ENCODE measurements around the gene MCL1. TPM values are rescaled to one million over a fixed set of nuclear protein-coding genes. Genes with fewer than 3 reads are reported as not detected.

Gene MCL1
- total and polyA plus RNA-seq, 10 of the 15 experiments (the other 5 are each of a cell fraction or from before 2014, with no cell fraction given) = 18.1 to 148 (median 86.4) TPM

DNA sequence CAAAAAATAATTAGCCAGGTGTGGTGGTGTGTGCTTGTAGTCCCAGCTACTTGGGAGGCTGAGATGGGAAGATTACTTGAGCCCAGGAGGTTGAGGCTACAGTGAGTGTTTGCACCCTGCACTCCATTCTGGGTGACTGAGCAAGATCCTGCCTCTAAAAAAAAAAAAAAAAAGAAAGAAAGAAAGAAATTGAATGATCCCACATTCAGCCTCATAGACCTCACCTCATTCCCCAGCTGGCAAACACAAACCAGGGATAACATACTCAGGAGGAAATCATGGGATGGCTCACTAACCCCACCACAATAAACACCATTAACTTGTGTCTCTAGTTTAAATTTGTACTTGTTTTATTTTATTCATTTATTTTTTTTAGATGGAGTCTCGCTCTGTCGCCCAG is 41.5 kb upstream of the MCL1 start:
- BruUV-seq (replicated peaks) = no TSS peak
- peaks cover 5% of the 10 kb centered on the region for H3K79me2 ChIP-seq (ENCODE audit: control insufficient read depth, insufficient read depth, low read length)
- no peak overlapping the region for H2AFZ ChIP-seq (ENCODE audit: control insufficient read depth, low read depth, low read length)
- POLR2A ChIA-PET = interaction anchor here (1.0 to 8.7 kb wide), 5 partner anchors 12 to 71 kb away, joined by 3 to 67 read pairs (median 8); no protein-coding TSS in a partner anchor
- peaks cover 0 to 33% of the 10 kb centered on the region in 2 experiments for H3K36me3 ChIP-seq (ENCODE audit: control insufficient read depth in 2 of 2, insufficient read depth in 2 of 2, low read length in 1 of 2)
- TF ChIP-seq, protein P1, sequence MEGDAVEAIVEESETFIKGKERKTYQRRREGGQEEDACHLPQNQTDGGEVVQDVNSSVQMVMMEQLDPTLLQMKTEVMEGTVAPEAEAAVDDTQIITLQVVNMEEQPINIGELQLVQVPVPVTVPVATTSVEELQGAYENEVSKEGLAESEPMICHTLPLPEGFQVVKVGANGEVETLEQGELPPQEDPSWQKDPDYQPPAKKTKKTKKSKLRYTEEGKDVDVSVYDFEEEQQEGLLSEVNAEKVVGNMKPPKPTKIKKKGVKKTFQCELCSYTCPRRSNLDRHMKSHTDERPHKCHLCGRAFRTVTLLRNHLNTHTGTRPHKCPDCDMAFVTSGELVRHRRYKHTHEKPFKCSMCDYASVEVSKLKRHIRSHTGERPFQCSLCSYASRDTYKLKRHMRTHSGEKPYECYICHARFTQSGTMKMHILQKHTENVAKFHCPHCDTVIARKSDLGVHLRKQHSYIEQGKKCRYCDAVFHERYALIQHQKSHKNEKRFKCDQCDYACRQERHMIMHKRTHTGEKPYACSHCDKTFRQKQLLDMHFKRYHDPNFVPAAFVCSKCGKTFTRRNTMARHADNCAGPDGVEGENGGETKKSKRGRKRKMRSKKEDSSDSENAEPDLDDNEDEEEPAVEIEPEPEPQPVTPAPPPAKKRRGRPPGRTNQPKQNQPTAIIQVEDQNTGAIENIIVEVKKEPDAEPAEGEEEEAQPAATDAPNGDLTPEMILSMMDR (IDR thresholded peaks at IDR 0.05 in 2 of 3, conservative IDR thresholded peaks at IDR 0.05 in 1 of 3; ENCODE audit: control insufficient read depth in 2 of 3, extremely low read depth in 1 of 3, insufficient read depth in 1 of 3, low read depth in 3 of 3, low read length in 3 of 3) = no peak
- TF ChIP-seq, protein P2, sequence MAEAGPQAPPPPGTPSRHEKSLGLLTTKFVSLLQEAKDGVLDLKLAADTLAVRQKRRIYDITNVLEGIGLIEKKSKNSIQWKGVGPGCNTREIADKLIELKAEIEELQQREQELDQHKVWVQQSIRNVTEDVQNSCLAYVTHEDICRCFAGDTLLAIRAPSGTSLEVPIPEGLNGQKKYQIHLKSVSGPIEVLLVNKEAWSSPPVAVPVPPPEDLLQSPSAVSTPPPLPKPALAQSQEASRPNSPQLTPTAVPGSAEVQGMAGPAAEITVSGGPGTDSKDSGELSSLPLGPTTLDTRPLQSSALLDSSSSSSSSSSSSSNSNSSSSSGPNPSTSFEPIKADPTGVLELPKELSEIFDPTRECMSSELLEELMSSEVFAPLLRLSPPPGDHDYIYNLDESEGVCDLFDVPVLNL (IDR thresholded peaks at IDR 0.05; ENCODE audit: low read depth, low read length) = no peak
- TF ChIP-seq ASH2L (IDR thresholded peaks at IDR 0.05; ENCODE audit: borderline replicate concordance, low read depth) = no peak
- TF ChIP-seq, protein P3, sequence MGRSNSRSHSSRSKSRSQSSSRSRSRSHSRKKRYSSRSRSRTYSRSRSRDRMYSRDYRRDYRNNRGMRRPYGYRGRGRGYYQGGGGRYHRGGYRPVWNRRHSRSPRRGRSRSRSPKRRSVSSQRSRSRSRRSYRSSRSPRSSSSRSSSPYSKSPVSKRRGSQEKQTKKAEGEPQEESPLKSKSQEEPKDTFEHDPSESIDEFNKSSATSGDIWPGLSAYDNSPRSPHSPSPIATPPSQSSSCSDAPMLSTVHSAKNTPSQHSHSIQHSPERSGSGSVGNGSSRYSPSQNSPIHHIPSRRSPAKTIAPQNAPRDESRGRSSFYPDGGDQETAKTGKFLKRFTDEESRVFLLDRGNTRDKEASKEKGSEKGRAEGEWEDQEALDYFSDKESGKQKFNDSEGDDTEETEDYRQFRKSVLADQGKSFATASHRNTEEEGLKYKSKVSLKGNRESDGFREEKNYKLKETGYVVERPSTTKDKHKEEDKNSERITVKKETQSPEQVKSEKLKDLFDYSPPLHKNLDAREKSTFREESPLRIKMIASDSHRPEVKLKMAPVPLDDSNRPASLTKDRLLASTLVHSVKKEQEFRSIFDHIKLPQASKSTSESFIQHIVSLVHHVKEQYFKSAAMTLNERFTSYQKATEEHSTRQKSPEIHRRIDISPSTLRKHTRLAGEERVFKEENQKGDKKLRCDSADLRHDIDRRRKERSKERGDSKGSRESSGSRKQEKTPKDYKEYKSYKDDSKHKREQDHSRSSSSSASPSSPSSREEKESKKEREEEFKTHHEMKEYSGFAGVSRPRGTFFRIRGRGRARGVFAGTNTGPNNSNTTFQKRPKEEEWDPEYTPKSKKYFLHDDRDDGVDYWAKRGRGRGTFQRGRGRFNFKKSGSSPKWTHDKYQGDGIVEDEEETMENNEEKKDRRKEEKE (IDR thresholded peaks at IDR 0.05) = no peak
- TF ChIP-seq, protein P4, sequence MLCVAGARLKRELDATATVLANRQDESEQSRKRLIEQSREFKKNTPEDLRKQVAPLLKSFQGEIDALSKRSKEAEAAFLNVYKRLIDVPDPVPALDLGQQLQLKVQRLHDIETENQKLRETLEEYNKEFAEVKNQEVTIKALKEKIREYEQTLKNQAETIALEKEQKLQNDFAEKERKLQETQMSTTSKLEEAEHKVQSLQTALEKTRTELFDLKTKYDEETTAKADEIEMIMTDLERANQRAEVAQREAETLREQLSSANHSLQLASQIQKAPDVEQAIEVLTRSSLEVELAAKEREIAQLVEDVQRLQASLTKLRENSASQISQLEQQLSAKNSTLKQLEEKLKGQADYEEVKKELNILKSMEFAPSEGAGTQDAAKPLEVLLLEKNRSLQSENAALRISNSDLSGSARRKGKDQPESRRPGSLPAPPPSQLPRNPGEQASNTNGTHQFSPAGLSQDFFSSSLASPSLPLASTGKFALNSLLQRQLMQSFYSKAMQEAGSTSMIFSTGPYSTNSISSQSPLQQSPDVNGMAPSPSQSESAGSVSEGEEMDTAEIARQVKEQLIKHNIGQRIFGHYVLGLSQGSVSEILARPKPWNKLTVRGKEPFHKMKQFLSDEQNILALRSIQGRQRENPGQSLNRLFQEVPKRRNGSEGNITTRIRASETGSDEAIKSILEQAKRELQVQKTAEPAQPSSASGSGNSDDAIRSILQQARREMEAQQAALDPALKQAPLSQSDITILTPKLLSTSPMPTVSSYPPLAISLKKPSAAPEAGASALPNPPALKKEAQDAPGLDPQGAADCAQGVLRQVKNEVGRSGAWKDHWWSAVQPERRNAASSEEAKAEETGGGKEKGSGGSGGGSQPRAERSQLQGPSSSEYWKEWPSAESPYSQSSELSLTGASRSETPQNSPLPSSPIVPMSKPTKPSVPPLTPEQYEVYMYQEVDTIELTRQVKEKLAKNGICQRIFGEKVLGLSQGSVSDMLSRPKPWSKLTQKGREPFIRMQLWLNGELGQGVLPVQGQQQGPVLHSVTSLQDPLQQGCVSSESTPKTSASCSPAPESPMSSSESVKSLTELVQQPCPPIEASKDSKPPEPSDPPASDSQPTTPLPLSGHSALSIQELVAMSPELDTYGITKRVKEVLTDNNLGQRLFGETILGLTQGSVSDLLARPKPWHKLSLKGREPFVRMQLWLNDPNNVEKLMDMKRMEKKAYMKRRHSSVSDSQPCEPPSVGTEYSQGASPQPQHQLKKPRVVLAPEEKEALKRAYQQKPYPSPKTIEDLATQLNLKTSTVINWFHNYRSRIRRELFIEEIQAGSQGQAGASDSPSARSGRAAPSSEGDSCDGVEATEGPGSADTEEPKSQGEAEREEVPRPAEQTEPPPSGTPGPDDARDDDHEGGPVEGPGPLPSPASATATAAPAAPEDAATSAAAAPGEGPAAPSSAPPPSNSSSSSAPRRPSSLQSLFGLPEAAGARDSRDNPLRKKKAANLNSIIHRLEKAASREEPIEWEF (IDR thresholded peaks at IDR 0.05; ENCODE audit: insufficient replicate concordance, low read depth, low read length) = no peak
- no peak for TF ChIP-seq ZNF217 (IDR thresholded peaks at IDR 0.05)
- TF ChIP-seq SPI1 (IDR thresholded peaks at IDR 0.05; ENCODE audit: borderline replicate concordance, insufficient read depth, low read depth, low read length) = no peak
- no peak for TF ChIP-seq HDAC6 (IDR thresholded peaks at IDR 0.05; ENCODE audit: unreplicated experiment)
- TF ChIP-seq BMI1 (IDR thresholded peaks at IDR 0.05; ENCODE audit: borderline replicate concordance) = no peak
- TF ChIP-seq FOXK2 (IDR thresholded peaks at IDR 0.05) = no peak
- H3K4me1 ChIP-seq (ENCODE audit: control insufficient read depth, insufficient read depth, low read length) = peaks cover 23% of the 10 kb centered on the region
- H3K9ac ChIP-seq (ENCODE audit: control insufficient read depth, insufficient read depth, low read length) = no peak overlapping the region
- RAD21 ChIA-PET (ENCODE audit: unreplicated experiment) = interaction anchor here (0.6 to 7.4 kb wide), 10 partner anchors 9 to 301 kb away, joined by 3 to 149 read pairs (median 4); partner anchors contain the start of genes ENSA and MCL1
- SMC1A ChIA-PET (ENCODE audit: uncharacterized antibody, unreplicated experiment) = interaction anchor here (0.7 to 18.8 kb wide), 12 partner anchors 9 to 365 kb away, joined by 3 to 367 read pairs (median 3); partner anchors contain the start of gene MCL1
- no peak overlapping the region for H3K4me3 ChIP-seq
- CTCF ChIA-PET = interaction anchor here (0.9 to 14.0 kb wide), 14 partner anchors 8 to 301 kb away, joined by 3 to 390 read pairs (median 6); partner anchors contain the start of genes ENSA, GOLPH3L and MCL1
- H3K27me3 ChIP-seq (replicated peaks in 1 of 2; ENCODE audit: control insufficient read depth in 2 of 2, insufficient read depth in 2 of 2, low read length in 1 of 2) = no peaks in the 10 kb centered on the region
- no peak for DNase-seq (ENCODE audit: low read depth, low spot score)
- no peak overlapping the region for H3K27ac ChIP-seq (ENCODE audit: control insufficient read depth, insufficient read depth)
- H4K20me1 ChIP-seq (ENCODE audit: control insufficient read depth, insufficient read depth) = no peaks in the 10 kb centered on the region
- WGBS (ENCODE audit: insufficient coverage, insufficient replicate concordance, low lambda C conversion rate, missing lambda C conversion rate) = 94% methylated on average over 2 of the region's 2 CpGs
- intact Hi-C loops (cut with micrococcal nuclease; ENCODE audit: unreplicated experiment) (loop anchor here (1.0 to 10.0 kb wide), 5 partner anchors 60 to 354 kb away; partner anchors contain the start of genes CERS2, CTSS, SETDB1 and TARS2), in situ Hi-C loops (cut with MboI) (no loop called here)
- FAIRE-seq = no peak
- H3K9me3 ChIP-seq (replicated peaks; ENCODE audit: control insufficient read depth, insufficient read depth, low read length) = no peaks in the 10 kb centered on the region
- ATAC-seq = no peak
- H3K4me2 ChIP-seq (ENCODE audit: control insufficient read depth, insufficient read depth) = no peak overlapping the region
